Activated T-helper 9 cell treated with anti-CD3 and anti-CD28 coated beads, Interleukin-2, amount 50 U/mL, for 16 hours (primary cell): Measurements from ENCODE around the gene ZNF443.
A peak's percentile ranks its signal among the peaks of the same experiment; 100 is the strongest.
"Not testable (repeated sequence)": the region's sequence is repeated elsewhere in the genome, so short reads cannot be mapped to it uniquely, and the experiment has no call there.

Source experiments
- DNase-seq: peaks from one replicate; pipeline ENCODE4 v3.0.0-alpha.2; 2020; ENCODE audit warnings: low read depth

Gene ZNF443

DNA sequence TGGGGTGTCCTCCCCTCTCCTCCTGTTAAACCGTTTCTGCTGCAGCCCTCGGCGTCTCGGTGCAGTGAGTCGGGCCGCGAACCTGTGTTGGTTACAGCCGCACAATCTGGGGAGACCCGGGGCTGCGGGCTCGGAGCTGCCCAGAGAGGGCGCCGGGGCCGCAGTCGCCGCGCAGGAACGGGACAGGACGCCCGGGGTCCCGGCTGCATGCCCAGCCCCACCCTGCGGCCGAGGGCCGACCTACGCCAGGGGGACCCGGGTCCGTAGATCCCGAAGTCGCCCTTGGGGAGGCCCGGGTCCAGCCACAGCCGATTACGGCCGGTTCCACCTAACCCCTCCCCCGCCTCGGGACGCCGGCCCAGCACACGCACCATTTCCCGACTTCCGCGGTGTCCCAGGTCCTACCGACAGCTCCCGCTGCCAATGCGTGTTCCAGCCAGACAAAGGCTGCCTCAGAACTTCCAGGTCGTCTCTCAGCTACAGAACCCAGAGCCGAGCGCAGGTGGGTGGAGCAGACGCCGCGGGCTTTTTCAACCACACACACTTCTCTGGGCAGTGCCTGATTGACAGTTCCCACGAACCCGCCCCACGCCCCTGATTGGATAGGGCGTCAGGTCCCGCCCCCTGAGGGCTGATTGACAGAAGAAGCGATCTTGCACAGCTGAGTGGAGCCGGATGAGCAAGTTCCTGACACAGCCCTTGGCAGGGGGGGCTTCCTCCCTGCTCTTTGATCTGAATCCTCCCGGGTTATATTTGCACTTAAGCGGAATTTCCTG lies at the start of gene ZNF443:
TSS of gene ZNF443 (minus strand) at position 481 of the 776 bp plus-strand sequence. CDS start at position 374, 107 bp downstream.
- peak; percentile 97 for DNase-seq

- DNase-seq, result not testable (repeated sequence)
Observed at GRCh38 chr19:12486265-12486783, 45.5 kb upstream of the ZNF443 start.

- DNase-seq, result no peak
Observed at GRCh38 chr19:12485571-12485970, 44.8 kb upstream of the ZNF443 start.

GRCh38 chr19:12485052-12485416 lies 44.2 kb upstream of the ZNF443 start:
- DNase-seq, result no peak

GRCh38 chr19:12484371-12485051 lies 43.7 kb upstream of the ZNF443 start, which contains the start of gene ZNF709:
TSS of gene ZNF709 (minus strand) at chr19:12484816. CDS start at chr19:12484657, 159 bp downstream.
- peak; percentile 83 for DNase-seq

- DNase-seq, result no peak
Observed at GRCh38 chr19:12484011-12484370, 43.2 kb upstream of the ZNF443 start.

DNA sequence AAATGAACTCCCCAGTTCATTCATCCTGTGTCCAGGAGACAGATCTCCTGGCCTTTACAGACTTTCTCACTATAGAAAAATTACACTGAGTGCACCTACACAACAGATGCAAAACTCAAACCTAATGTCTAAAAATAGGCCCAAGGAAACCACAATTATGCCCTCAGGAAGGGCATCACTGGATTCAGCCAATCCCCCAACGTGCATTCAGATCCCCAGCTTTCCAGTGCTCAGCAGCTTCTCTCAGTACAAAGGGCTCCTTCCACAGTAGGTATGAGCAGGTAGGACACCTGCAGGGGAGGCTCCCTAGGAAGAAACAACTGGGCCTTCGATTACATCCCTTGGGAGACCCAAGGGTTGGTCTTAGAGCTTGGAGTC lies 41.7 kb upstream of the ZNF443 start:
- DNase-seq, result no peak

GRCh38 chr19:12481781-12482508 lies 41.1 kb upstream of the ZNF443 start:
- DNase-seq, result no peak

- DNase-seq, result no peak
Observed at GRCh38 chr19:12478234-12478941, 37.6 kb upstream of the ZNF443 start.

DNA sequence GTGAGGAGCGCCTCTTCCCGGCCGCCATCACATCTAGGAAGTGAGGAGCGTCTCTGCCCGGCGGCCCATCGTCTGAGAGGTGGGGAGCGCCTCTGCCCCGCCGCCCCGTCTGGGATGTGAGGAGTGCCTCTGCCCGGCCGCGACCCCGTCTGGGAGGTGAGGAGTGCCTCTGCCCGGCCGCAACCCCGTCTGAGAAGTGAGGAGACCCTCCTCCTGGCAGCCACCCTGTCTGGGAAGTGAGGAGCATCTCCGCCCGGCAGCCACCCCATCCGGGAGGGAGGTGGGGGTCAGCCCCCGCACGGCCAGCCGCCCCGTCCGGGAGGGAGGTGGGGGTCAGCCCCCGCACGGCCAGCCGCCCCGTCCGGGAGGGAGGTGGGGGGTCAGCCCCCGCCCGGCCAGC lies 26.8 kb upstream of the ZNF443 start:
- DNase-seq, result not testable (repeated sequence)

GRCh38 chr19:12465211-12465610 lies 24.4 kb upstream of the ZNF443 start:
- DNase-seq, result no peak

- no peak for DNase-seq
Observed at GRCh38 chr19:12464769-12465168, 23.9 kb upstream of the ZNF443 start.

- DNase-seq, result not testable (repeated sequence)
Observed at GRCh38 chr19:12464139-12464538, 23.3 kb upstream of the ZNF443 start.

- DNase-seq, result no peak
Observed at GRCh38 chr19:12453495-12453894, 12.7 kb upstream of the ZNF443 start.

GRCh38 chr19:12450844-12451243 lies 10.0 kb upstream of the ZNF443 start:
- no peak for DNase-seq

DNA sequence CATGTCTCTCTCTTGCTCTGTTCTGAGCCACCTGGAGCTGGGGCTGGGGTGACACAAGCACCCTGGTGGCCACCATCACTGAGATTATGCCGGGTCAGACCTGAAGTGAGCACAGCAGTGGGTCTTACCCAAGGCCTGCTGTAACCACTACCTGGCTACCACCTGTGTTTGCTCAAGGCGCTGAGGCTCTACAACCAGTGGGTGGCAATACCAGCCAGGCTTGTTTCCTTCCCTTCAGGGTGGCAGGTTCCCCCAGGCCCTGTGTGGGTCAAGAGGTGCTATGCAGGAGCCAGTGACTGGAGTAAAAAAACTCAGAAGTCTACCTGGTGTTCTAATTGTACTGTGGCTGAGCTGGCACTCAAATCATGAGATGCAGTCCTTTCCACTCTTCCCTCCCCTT lies 8.0 kb upstream of the ZNF443 start:
- no peak for DNase-seq

DNA sequence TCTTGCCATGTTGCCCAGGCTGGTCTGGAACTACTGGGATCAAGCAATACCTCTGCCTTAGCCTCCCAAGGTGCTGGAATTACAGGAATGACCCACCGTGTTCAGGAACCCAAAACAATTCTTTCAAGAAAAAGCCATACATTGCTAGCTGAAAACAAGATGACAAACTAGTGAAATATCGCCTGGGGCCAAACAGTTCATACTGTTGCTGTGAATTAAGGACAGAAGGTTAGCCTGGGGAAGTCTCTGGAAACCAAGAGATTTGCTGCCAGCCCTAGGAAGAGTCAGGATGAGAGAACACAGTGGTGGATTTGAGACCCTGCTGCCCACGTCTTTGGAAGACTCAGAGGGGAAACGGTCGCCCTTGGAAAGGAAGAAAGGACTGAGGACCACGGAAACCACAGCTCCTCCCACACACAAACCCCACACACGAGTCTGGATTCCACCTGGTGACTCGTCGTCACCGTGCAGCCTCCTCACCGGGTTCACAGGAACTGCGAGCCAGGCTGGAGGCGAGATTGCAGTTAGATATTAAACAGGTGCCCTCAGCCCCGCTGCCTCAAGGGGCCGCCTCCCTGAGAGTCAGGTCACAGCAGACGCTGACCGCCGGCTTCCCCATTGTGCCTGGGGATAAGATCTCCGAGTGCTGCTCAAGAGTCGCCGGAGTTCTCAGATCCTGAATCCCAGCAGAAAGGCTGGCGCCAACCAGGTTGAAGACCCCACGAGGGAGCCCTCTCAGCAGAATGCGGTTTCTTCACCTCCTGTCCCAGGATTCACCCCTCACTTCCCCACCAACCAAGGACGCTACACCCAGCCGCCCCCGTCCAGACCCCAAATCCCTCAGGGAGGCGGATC lies 908 bp downstream of the ZNF443 start:
- DNase-seq, result peak; percentile 34

DNA sequence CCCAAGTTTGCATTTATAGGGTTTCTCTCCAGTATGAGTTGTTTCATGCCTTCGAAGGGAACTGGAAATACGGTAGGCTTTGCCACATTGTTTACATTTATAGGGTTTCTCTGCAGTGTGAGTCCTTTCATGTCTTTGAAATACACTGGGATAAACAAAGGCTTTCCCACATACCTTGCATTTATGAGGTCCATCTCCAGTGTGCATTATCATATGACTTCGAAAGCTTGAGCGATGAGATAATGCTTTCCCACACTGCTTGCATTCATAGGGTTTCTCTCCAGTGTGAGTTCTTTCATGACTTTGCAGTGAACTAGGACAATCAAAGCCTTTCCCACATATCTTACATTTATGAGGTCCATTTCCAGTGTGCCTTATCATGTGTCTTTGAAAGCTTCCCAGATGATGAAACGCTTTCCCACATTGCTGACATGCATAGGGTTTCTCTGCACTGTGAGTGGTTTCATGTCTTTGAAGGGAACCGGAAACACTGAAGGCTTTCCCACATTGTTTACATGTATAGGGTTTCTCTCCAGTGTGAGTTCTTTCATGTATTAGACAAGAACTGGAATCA lies 10.0 kb downstream of the ZNF443 start:
- DNase-seq, result not testable (repeated sequence)

DNA sequence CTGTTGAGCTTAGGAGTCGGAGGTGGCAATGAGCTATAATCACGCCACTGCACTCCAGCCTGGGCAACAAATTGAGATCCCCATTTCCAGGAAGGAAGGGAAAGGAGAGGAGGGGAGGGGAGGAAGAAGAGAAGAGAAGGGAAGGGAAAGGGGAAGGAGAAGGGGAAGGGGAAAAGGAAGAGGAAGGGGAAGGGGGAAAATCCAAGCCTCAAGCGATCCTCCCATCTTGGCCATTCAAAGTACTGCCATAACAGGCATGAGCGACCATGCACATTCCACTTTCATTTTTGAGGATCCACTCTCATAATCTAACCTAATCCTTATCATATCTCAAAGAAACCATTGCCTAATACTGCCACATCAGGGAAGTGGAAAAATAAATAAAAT lies 14.9 kb downstream of the ZNF443 start:
- DNase-seq, result no peak

DNA sequence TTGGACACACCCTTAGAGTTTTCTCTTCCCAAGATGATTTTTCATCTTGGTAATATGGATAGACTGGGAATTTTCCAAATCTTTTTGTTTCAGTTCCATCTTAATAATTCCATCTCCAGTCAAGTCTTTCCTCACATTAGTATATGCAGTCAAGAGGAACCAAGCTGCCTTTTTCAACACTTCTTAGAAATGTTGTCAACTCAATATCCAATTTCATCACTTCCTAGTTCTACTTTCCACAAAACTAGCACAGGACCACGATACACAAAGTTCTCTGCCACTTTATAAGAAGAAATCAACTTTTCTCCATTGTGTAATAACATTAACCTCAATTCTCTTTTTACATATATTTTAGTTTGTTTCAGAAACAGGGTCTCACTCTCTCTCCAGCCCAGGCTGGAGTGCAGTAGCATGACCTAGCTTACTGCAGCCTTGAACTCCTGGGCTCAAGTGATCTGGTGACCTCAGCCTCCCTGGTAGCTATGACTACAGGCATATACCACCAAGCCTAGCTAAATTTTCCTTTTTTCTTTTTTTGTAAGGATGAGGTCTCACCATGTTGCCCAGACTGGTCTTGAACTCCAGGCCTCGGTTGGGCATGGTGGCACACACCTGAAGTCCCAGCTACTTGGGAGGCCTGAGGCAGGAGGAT lies 15.5 kb downstream of the ZNF443 start:
- no peak for DNase-seq
